Lower leg skin (tissue), 4 donors: Measurements from ENCODE around the gene TEX13C. TPM values are rescaled to one million over a fixed set of nuclear protein-coding genes. Genes with fewer than 3 reads are reported as not detected.
"Not testable (repeated sequence)": the region's sequence is repeated elsewhere in the genome, so short reads cannot be mapped to it uniquely, and the experiment has no call there.

Source experiments
- DNase-seq, 2 donors: peaks; one replicate each; pipeline ENCODE4 v3.0.0-alpha.2; 2019; ENCODE audit warnings: low spot score in 2 of 2
- H3K4me3 ChIP-seq: fragments of 200-600 bp; sonication (generic); 2 replicates; pipeline ENCODE4 v1.5.1; 2017; ENCODE audit warnings: mild to moderate bottlenecking, low read depth; ENCODE audit not compliant: poor library complexity, severe bottlenecking
- CTCF ChIP-seq, 3 donors: fragments of 450-650 bp; IDR thresholded peaks; one replicate each; pipeline ENCODE4 v1.5.1; 2016; ENCODE audit warnings: antibody characterized with exemption in 3 of 3, mild to moderate bottlenecking in 3 of 3, moderate library complexity in 2 of 3
- POLR2A ChIP-seq, 2 donors: fragments of 450-650 bp; IDR thresholded peaks; one replicate each; pipeline ENCODE4 v1.6.1; 2016 to 2017; ENCODE audit warnings: antibody characterized with exemption in 2 of 2, mild to moderate bottlenecking in 1 of 2, moderate library complexity in 1 of 2
- WGBS, 2 donors: methylation state at CpG; one replicate each; pipeline ENCODE4 v1.1.5; 2018; 5-methylcytosine and 5-hydroxymethylcytosine counted together
- intact Hi-C: fragments of 100-400 bp; cut with DNase I; formaldehyde crosslinking; loops from one replicate; pipeline ENCODE4 v1.15.0; 2023; ENCODE audit warnings: low total_unique reads
- total RNA-seq, 4 donors: library from RNA; depleted of rRNA; stranded (reverse); fragments of >200 nt; gene quantifications; one replicate each; pipeline ENCODE4 v1.1.0, GENCODE V29; 2016

Gene TEX13C
- total RNA-seq, 4 donors from 2014 or later = not detected

- 39 to 48% methylated on average over 1 of the region's 1 CpG for WGBS, 2 donors
- intact Hi-C loops = no loop called here
- no peak overlapping the region for H3K4me3 ChIP-seq
- DNase-seq = no peak
- no peak for TF ChIP-seq POLR2A (IDR thresholded peaks at IDR 0.05)
- no peak for TF ChIP-seq CTCF (IDR thresholded peaks at IDR 0.05)
Measured at GRCh38 chrX:125293850-125294780, 25.6 kb upstream of the TEX13C start.

DNA sequence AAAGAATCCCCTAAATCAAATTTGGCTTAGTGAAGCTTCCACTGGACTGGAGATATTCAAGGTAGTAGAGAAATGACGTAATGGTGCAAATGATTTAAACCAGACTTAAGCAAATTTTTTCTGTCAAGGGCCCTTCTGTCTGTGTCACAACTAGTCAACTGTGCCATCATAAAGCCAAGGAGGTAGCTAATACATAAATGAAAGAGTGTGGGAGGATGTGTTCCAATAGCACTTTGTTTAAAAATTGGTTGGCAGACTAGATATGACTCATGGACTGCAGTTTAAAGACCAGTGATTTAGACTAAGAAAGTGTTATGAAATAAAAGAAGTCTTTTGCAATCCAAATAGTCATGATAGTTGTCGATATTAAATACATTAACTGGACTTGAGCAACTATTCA, 24.3 kb upstream of the TEX13C start:
- no peak for DNase-seq
- WGBS, 2 donors = 71 to 74% methylated on average over 2 of the region's 2 CpGs
- H3K4me3 ChIP-seq = no peak overlapping the region
- intact Hi-C loops = no loop called here
- TF ChIP-seq POLR2A (IDR thresholded peaks at IDR 0.05) (no peak), CTCF (IDR thresholded peaks at IDR 0.05) (no peak)

DNA sequence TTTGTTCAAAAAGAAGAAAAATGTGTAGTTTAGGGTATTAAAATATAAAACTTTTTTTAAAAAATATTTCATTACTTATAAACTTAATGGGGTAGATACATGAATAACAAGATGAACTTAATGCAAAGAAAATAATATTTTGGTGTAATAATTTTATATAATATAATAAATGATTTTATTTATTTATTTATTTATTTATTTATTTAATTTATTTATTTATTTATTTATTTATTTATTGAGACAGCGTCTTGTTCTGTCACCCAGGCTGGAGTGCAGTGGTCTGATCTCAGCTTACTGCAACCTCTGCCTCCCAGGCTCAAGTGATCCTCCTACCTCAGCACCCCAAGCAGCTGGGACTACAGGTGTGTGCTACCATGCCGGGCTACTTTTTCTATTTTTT, 20.8 kb upstream of the TEX13C start:
- no peak overlapping the region for H3K4me3 ChIP-seq
- intact Hi-C loops = no loop called here
- TF ChIP-seq CTCF (IDR thresholded peaks at IDR 0.05) (no peak), POLR2A (IDR thresholded peaks at IDR 0.05) (no peak)
- DNase-seq = no peak
- WGBS, 2 donors = 88 to 96% methylated on average over 2 of the region's 2 CpGs

DNA sequence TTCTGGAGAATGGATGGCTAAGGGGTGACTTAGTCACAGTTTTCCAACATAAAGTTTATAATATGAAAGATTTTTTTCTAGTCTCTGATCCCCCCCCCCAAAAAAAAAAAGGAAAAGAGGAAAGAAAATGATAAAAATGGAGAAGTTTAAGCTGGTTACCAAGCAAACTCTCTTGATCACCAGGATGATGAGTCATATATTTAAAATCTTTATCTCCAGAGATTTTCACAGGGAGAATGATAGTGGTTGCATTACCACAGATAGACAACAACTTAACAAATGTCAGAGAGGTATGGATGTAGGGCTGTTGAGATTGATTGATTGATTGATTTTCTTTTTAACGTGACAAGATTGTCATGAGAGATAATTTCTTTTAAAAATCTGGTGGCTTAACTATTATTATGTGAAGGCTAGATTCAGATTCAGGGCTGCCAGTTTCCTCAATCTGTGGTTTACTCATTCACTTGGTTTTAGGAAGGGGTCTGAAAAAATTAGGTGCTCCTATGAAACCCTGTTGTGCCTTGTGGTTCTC, 13.3 kb upstream of the TEX13C start:
- WGBS, 2 donors = 42 to 86% methylated on average over 1 of the region's 1 CpG
- no peak for TF ChIP-seq POLR2A (IDR thresholded peaks at IDR 0.05)
- TF ChIP-seq CTCF (IDR thresholded peaks at IDR 0.05) = no peak
- intact Hi-C loops = no loop called here
- H3K4me3 ChIP-seq = no peak overlapping the region
- no peak for DNase-seq

- intact Hi-C loops = no loop called here
- TF ChIP-seq POLR2A (IDR thresholded peaks at IDR 0.05) (no peak), CTCF (IDR thresholded peaks at IDR 0.05) (no peak)
- no peak for DNase-seq
- no peak overlapping the region for H3K4me3 ChIP-seq
Measured at GRCh38 chrX:125308653-125309052, 11.0 kb upstream of the TEX13C start.

GRCh38 chrX:125319166-125319565, 505 bp upstream of the TEX13C start:
- DNase-seq, intact Hi-C loops: not testable (repeated sequence)

More at GRCh38 chrX:125319166-125319565, 505 bp upstream of the TEX13C start:
- 96% methylated on average over 17 of the region's 17 CpGs; no CpG with 5 or more reads in 1 of the 2 donors for WGBS, 2 donors
- not testable (repeated sequence) for H3K4me3 ChIP-seq
